ENCODE data around the gene ZNF334. TPM values are rescaled to one million over a fixed set of nuclear protein-coding genes. Genes with fewer than 3 reads are reported as not detected.

The ZNF334 gene
- polyA plus RNA-seq, 2 of the 4 experiments (the other 2 are of a cell fraction) = not detected

DNA sequence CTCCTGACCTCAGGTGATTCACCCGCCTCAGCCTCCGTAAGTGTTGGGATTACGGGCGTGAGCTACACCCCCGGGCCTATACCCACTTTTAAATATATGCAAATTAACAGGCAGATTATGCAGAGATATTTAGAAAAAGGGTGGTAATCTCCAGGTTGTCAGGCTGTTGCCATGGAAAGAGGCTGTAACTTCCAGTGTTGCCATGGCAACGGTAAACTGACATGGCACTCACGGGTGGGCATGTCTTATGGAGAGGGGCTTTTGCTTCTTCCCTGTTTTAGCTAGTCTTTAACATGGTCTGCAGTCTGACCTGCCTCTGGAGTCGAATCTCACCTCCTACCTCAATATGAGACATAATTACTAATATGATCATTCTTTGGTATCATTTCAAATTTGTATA lies 44.9 kb downstream of the ZNF334 start:
- CTCF ChIA-PET = interaction anchor here (0.6 to 1.5 kb wide), 3 partner anchors 9 to 1156 kb away, joined by 3 read pairs; no protein-coding TSS in a partner anchor
- POLR2A ChIA-PET = no interaction called here
- FAIRE-seq = no peak

DNA sequence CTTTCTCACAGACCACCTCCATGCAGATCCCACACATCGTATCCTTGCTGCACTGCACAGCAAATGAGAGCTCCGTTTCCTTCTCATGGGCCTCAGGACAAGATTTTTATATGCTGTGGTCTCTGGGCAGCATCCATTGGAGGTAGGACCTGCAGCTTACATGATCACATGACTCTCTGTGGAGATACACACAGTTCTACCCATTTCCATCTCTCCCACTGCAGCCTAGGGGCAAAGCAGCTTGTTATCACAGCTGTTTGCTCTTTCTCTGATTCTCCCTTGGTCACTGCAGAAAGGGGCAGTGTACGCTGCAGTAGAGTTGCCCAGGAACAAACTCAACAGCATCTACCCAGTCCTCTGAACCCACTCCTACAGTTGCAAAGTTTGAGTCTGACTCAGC lies 48.9 kb downstream of the ZNF334 start:
- H3K4me1 ChIP-seq = no peaks in the 10 kb centered on the region
- ATAC-seq = no peak
- CTCF ChIA-PET = interaction anchor here (1.3 kb wide), 1 partner anchor 291 kb away, joined by 3 read pairs; no protein-coding TSS in a partner anchor
- no peak for FAIRE-seq
- no peak for DNase-seq (ENCODE audit: low read depth in 1 of 2, low spot score in 1 of 2)
- no peak overlapping the region for H3K4me2 ChIP-seq
- H3K4me3 ChIP-seq = no peak overlapping the region
- 9% methylated on average over 3 of the region's 3 CpGs for WGBS (ENCODE audit: missing lambda C conversion rate)
- POLR2A ChIA-PET = no interaction called here
- no peak overlapping the region for H3K27ac ChIP-seq
- H3K9me3 ChIP-seq = 0 out of 3 replicates have a peak, but pooled peaks cover 2% of the 10 kb centered on the region
- TF ChIP-seq NPAS2 (CRISPR knock-in tag; IDR thresholded peaks at IDR 0.05; ENCODE audit: borderline replicate concordance) (no peak), RFX5 (IDR thresholded peaks at IDR 0.05) (no peak), ZC3H11A (IDR thresholded peaks at IDR 0.05) (no peak), HEYL (CRISPR knock-in tag; IDR thresholded peaks at IDR 0.05) (no peak), NFE2L2 (conservative IDR thresholded peaks at IDR 0.05; ENCODE audit: low read length) (no peak)
- TF ChIP-seq, protein P1, sequence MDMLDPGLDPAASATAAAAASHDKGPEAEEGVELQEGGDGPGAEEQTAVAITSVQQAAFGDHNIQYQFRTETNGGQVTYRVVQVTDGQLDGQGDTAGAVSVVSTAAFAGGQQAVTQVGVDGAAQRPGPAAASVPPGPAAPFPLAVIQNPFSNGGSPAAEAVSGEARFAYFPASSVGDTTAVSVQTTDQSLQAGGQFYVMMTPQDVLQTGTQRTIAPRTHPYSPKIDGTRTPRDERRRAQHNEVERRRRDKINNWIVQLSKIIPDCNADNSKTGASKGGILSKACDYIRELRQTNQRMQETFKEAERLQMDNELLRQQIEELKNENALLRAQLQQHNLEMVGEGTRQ (IDR thresholded peaks at IDR 0.05) = no peak

More for the DNA sequence above, 44.9 kb downstream of the ZNF334 start:
- no peak overlapping the region for H3K4me2 ChIP-seq
- no peaks in the 10 kb centered on the region for H3K9me3 ChIP-seq
- ATAC-seq (no peak), DNase-seq (ENCODE audit: low read depth in 1 of 2, low spot score in 1 of 2) (no peak)
- WGBS (ENCODE audit: missing lambda C conversion rate) = 21% methylated on average over 8 of the region's 8 CpGs
- TF ChIP-seq ZFP36 (IDR thresholded peaks at IDR 0.05; ENCODE audit: borderline replicate concordance, partially characterized antibody) (no peak), HEYL (CRISPR knock-in tag; IDR thresholded peaks at IDR 0.05) (no peak), ZC3H11A (IDR thresholded peaks at IDR 0.05) (no peak), MAFK (IDR thresholded peaks at IDR 0.05; ENCODE audit: partially characterized antibody) (no peak), EHF (CRISPR knock-in tag; IDR thresholded peaks at IDR 0.05) (no peak)
- TF ChIP-seq, protein P2, sequence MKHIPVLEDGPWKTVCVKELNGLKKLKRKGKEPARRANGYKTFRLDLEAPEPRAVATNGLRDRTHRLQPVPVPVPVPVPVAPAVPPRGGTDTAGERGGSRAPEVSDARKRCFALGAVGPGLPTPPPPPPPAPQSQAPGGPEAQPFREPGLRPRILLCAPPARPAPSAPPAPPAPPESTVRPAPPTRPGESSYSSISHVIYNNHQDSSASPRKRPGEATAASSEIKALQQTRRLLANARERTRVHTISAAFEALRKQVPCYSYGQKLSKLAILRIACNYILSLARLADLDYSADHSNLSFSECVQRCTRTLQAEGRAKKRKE (CRISPR knock-in tag; IDR thresholded peaks at IDR 0.05; ENCODE audit: low read depth) = no peak
- no peak overlapping the region for H3K4me3 ChIP-seq
- no peaks in the 10 kb centered on the region for H3K4me1 ChIP-seq
- no peak overlapping the region for H3K27ac ChIP-seq

DNA sequence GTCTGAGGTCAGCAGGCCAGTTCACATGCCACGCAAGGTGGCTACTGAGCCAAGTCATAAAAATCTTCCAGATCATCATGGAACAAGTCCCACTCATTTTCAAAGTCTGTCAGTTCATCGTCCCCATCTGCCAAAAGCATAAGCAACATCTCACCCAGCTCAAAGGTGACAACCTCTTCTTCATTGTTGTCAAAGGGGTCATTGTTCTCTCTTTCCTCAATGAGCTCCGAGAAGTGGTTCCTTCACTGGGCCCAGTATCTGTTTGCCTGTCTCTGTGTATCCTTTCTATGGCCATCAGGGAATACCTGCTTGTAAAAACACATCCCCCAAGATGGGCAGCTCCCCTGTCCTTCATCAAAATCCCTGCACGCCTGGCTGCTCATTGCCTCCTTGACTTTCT lies 49.5 kb downstream of the ZNF334 start:
- ChIA-PET POLR2A (no interaction called here), CTCF (interaction anchor here (1.3 kb wide), 1 partner anchor 291 kb away, joined by 3 read pairs; no protein-coding TSS in a partner anchor)
- Histone ChIP-seq H3K4me1 (no peaks in the 10 kb centered on the region), H3K4me3 (no peak overlapping the region), H3K27ac (no peak overlapping the region), H3K4me2 (no peak overlapping the region), H3K9me3 (0 out of 3 replicates have a peak, but pooled peaks cover 6% of the 10 kb centered on the region)
- ATAC-seq = no peak
- FAIRE-seq = no peak
- TF ChIP-seq EHF (CRISPR knock-in tag; IDR thresholded peaks at IDR 0.05) (no peak), JUNB (IDR thresholded peaks at IDR 0.05) (no peak), KDM5A (IDR thresholded peaks at IDR 0.05) (no peak)
- 29% methylated on average over 4 of the region's 4 CpGs for WGBS (ENCODE audit: missing lambda C conversion rate)
- DNase-seq (ENCODE audit: low read depth in 1 of 2, low spot score in 1 of 2) = no peak

DNA sequence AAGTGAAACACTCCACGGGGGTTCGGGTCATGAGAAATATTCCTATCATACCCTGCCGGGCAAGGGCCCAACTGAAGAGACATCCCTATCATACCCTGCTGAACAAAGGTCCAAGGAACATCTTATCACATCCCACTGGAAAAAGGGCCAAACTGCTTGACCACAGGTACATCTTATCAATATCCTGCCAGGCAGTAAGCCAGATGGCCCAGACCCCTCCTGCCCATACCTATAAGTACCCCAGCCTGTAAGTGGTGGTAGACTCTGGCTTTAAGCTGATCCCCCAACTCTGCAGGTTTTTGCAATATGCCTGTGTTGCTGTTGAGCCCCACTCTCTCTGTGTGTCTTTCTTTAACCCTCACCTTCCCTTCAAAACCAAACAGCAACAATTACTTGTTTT lies 51.6 kb downstream of the ZNF334 start:
- no peak for FAIRE-seq
- H3K4me1 ChIP-seq = no peaks in the 10 kb centered on the region
- ChIA-PET CTCF (no interaction called here), POLR2A (no interaction called here)
- ATAC-seq = no peak
- H3K4me2 ChIP-seq = no peak overlapping the region
- TF ChIP-seq MAFK (IDR thresholded peaks at IDR 0.05; ENCODE audit: partially characterized antibody) = no peak
- TF ChIP-seq CHD4 (IDR thresholded peaks at IDR 0.05; ENCODE audit: borderline replicate concordance) = no peak
- no peak for TF ChIP-seq HEYL (CRISPR knock-in tag; IDR thresholded peaks at IDR 0.05)
- TF ChIP-seq, protein P3, sequence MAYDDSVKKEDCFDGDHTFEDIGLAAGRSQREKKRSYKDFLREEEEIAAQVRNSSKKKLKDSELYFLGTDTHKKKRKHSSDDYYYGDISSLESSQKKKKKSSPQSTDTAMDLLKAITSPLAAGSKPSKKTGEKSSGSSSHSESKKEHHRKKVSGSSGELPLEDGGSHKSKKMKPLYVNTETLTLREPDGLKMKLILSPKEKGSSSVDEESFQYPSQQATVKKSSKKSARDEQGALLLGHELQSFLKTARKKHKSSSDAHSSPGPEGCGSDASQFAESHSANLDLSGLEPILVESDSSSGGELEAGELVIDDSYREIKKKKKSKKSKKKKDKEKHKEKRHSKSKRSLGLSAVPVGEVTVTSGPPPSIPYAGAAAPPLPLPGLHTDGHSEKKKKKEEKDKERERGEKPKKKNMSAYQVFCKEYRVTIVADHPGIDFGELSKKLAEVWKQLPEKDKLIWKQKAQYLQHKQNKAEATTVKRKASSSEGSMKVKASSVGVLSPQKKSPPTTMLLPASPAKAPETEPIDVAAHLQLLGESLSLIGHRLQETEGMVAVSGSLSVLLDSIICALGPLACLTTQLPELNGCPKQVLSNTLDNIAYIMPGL (CRISPR knock-in tag; IDR thresholded peaks at IDR 0.05; ENCODE audit: borderline replicate concordance) = no peak
- no peak for TF ChIP-seq ZC3H11A (IDR thresholded peaks at IDR 0.05)
- no peak for TF ChIP-seq CHD2 (IDR thresholded peaks at IDR 0.05; ENCODE audit: low read length, partially characterized antibody)
- TF ChIP-seq JUN (IDR thresholded peaks at IDR 0.05) = no peak
- no peak for TF ChIP-seq GATA3 (IDR thresholded peaks at IDR 0.05; ENCODE audit: borderline replicate concordance)
- TF ChIP-seq FOSL2 (IDR thresholded peaks at IDR 0.05) = no peak
- no peak for TF ChIP-seq FOSL2 (CRISPR knock-in tag; IDR thresholded peaks at IDR 0.05)
- no peak for TF ChIP-seq POLR2A (IDR thresholded peaks at IDR 0.05; ENCODE audit: low read length)
- peaks cover 26% of the 10 kb centered on the region for H3K9me3 ChIP-seq
- H3K27ac ChIP-seq = no peak overlapping the region
- H3K4me3 ChIP-seq = no peak overlapping the region
- DNase-seq (ENCODE audit: low read depth in 1 of 2, low spot score in 1 of 2) = no peak
- 24% methylated on average over 3 of the region's 3 CpGs for WGBS (ENCODE audit: missing lambda C conversion rate)
